Measurements from ENCODE around the gene CACNA2D3.

Gene CACNA2D3

DNA sequence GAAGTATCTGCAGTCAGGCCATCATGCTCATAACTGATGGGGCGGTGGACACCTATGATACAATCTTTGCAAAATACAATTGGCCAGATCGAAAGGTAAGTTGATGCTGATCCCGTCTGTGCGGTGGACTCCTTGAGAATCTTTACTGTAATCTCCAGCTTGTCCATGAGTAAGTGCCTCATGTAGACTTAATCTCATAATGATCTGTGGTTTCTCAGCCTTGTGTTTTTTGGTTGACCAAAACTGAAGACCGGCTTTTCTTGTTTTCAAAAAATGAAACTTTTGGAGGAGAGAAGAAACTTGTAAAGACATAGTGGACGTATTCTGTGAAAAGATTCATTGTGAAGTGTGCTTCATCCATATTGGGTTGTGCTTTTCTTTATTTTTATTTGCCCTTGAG lies 519.8 kb downstream of the CACNA2D3 start:
- no peak for DNase-seq

DNA sequence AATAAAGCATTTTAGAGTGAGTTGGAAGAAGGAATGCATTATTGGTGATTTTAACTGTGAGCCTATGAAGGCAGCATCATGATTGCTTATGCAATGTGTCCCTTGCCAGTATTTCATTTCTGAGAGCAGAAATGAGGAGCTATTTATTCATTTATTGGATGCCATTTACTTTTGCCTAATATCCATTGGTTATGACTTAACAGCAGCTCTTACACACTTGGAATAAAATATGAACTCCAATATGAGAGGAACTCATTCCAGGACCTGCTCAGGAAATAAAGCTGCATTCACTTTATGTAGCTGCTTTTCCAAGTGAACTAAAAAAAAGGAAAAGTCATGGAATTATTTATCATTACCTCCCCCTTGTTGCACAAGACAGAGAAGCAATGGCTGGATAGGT lies 525.4 kb downstream of the CACNA2D3 start:
- DNase-seq = no peak

DNA sequence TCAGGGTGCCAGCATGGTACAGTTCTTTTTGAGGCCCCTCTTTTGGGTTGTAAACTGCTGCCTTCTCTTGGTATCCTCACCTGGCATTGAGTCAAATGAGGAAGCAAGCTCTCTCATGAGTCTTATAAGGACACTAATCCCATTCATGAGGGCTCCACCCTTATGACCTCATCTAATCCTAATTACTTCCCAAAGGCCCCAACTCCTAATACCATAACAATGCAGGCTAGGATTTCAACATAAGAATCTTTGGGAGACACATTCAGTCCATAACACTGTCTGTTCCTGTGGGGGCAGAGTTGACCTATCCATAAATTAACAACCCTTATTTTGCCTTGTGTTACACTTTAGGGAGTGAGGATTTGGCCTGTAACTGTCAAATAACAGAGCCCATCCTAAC lies 527.2 kb downstream of the CACNA2D3 start:
- DNase-seq = no peak

GRCh38 chr3:54653456-54654195 lies 531.3 kb downstream of the CACNA2D3 start:
- no peak for DNase-seq

- no peak for DNase-seq
Measured at GRCh38 chr3:54654776-54655175, 532.4 kb downstream of the CACNA2D3 start.

- DNase-seq = no peak
Measured at GRCh38 chr3:54659347-54659746, 537.0 kb downstream of the CACNA2D3 start.

- DNase-seq = no peak
Measured at GRCh38 chr3:54660714-54661132, 538.4 kb downstream of the CACNA2D3 start.

DNA sequence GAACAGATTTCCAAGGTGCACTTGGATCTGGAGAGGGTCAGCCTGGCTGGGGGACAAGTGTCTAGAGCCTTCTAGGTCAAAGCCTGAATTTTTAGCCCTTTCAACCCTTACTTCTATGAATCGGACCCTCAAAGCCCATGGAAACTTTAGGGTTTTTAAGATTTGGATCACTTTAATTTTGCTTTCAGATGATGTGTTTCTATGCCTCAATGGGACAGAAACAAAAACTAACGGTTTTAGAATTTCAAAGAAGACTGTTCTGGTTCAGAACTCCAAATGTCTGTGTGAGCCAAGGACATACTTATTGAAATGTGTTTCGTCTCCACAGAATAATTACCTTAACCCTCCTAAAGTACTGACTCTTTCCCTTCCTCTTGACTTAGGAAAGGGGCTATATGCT lies 538.8 kb downstream of the CACNA2D3 start:
- DNase-seq = no peak

DNA sequence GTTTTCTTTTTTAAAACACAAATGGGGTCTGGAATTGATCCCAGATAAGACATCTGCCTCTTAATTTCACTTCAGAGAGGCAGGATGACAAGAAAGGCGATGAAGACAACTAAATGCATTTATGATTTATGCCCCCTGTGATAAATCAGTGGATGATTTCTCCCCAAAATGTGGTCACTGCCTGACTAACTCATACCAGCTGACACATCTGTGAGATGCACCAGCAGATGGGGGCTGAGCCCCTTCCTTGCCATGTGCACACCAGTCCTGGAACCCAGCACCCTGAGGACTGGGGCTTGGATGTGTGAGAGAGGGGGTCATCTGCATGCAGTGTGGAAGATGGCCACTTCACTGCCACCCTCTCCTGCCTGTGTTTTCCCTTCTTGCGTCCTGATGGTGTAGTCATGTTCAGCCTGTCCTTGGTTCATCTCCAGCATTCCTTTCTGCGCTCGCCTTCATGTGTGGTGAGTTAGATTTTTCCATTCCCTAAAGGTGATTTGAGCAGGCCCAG lies 541.2 kb downstream of the CACNA2D3 start:
- DNase-seq = no peak

DNA sequence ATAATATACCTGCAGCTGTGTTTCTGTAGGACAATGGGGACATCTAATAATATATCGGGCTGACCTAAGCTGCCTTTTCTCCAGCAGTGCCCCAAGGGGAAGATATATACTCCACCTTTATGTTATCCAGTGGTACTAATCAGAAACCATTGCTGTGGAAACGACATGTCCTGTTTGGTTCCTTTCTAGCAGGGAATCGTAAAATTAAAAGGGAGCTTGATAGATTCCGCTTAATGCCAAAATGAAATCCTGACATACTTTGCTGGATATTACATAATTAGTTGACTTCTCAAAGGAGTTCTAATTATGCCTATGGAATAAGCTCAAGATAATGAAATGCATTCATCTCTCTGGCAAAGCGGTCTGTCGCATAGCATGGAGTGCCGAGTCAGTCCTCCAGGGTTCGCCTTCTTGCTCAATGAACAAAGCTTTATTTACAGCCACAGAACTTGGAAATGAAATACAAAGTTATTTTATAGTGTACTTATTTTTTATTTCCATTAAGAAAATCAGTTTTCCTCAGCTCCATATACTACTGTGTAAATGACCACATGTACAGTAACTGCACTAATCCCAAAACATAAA lies 542.8 kb downstream of the CACNA2D3 start:
- DNase-seq = no peak

DNA sequence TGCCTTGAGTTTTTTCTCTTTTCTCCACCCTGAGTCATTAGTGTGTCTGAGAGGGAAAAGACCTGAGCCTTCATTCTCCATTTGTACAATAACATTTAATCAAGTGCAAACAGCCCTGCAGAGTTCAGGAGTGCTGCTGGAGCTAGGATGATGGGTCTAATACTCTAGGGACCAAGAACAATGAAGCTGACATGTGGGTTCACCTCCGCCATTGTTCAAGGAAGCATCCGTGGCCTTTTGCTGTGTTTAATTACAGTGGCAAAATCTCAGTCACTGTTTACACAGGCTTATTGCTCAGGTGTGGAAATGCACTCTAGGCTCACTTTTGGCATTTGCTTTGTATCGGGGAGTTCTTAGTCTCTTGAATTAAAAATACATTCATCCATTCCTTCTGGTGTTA lies 545.9 kb downstream of the CACNA2D3 start:
- no peak for DNase-seq

GRCh38 chr3:54670201-54671000 lies 548.0 kb downstream of the CACNA2D3 start:
- no peak for DNase-seq

DNA sequence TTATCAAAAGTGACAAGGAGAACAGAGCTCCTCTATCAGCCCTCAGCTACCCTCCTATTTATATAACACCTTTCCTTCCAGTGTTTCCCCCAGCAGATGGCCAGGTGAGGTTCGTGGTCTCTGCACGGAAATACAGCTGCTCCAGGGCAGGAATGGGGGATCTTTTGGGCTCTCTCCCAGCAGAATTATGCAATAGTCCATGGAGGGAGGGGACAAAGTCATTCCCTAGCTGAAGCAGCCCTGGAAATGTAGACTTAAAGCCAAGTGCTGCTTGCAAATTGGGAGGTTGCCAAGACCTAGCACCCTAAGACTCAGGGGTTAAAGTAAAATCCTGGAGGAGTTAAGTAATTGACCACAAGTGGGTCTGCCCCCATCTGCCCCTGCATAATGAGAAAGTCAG lies 549.2 kb downstream of the CACNA2D3 start:
- DNase-seq = no peak

GRCh38 chr3:54676087-54676486 lies 553.7 kb downstream of the CACNA2D3 start:
- no peak for DNase-seq

DNA sequence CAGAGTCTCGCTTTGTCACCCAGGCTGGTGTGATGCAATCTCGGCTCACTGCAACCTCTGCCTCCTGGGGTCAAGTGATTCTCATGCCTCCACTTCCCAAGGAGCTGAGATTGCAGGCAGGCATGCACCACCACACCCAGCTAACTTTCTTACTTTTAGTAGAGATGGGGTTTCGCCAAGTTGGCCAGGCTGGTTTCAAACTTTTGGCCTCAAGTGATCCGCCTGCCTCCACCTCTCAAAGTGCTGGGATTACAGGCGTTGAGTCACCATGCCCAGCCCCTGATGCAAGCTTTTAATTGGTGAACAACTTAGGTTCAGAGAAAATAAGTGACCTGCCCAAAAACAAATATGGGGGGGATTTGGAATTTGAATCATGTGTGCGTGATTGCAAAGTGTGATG lies 559.4 kb downstream of the CACNA2D3 start:
- DNase-seq = no peak

DNA sequence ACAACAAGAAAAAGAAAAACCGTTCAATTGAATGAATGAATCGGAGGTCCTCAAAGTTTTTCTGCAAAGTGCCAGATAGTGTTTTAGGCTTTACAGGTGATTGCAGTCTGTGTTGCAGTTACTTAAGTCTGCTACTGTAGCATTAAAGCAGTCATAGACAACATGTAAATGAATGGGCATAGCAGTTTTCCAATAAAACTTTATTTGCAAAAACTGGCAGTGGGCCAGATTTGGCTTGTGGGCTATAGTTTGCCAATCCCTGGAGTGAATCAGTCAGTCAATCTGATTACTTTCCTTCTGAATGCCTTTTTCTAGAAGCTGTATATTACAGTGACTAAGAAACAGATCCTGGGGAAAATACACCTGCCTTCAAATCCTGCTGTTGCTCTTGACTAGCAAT lies 562.9 kb downstream of the CACNA2D3 start:
- DNase-seq = no peak

DNA sequence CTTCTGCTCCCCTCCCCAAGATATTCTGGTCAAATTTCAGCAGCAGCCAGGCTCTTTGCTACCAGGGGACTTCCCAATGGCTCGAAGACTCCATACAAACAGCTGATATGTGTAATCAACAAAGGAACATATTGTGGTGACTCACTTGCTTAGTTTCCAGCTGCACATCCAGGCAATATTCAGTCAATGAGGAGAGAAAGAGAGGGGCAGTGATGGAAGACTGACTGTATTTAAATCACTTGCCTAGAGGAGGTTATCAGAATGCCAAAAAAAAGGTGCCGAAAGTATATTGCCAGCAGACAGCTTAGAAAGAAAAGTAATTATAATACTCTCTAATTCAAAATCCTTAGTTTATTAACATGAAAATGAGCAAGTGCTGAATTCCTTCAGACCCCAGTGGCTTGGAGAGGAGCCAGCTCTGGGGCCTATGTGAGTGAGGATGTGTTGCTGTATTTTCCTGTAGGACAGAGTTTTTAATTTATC lies 569.0 kb downstream of the CACNA2D3 start:
- DNase-seq = no peak

- DNase-seq = no peak
Measured at GRCh38 chr3:54696313-54696712, 574.0 kb downstream of the CACNA2D3 start.

- no peak for DNase-seq
Measured at GRCh38 chr3:54698054-54698453, 575.7 kb downstream of the CACNA2D3 start.

DNA sequence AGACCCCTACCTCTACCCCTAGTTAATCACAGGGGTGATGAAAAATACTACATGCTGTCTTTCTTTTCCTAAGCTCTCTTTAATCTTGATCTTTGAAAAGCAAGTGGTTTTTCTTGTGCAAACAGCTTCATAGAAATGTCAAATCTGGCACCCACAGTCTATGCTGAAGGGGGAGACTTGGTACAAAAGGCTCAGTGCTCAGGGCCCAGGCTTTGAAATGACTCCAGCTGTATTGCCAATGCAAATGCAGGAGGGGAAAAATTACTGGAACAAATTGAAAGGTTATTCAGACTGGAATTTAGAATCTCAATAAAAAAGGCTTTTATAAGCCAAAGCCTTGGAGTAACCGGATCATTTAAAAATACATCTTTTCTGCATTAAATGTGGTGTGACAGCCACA lies 581.6 kb downstream of the CACNA2D3 start:
- no peak for DNase-seq

DNA sequence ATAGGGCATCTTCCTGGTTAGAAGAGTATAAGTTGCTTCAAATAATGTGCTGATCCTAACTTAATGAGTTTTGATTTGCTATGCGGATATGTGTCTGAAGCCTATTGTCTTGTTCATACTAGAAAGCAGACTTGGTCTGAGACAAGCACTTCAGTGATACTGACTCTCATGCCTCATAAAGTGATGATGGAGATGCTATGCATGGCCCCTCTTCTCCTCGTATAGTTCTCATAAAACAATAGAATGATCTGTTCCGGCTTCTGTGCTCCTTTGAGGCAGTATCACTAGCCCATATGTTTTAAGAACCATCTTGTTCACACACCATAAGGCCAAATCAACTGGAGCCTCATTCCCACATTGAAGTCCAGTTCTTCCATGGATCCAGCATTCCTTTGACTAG lies 583.4 kb downstream of the CACNA2D3 start:
- no peak for DNase-seq

GRCh38 chr3:54706738-54707137 lies 584.4 kb downstream of the CACNA2D3 start:
- DNase-seq = no peak

DNA sequence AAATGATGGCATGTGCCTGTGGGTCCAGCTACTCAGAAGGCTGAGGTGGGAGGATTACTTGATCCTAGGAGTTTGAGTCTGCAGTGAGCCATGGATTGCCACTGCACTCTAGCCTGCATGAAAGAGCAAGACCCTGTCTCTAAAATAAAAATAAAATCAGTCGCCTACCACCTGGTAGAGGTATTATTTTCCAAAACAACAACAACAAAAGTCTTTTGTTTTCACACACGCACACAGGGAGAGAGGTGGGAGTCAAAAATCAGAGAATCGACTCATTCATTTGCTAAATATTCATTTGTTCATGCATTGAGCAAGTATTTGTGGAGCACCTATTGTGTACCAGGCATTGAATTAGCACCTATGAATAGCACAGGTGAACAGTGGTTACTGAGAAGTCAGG lies 587.4 kb downstream of the CACNA2D3 start:
- DNase-seq = no peak

GRCh38 chr3:54710954-54711353 lies 588.6 kb downstream of the CACNA2D3 start:
- DNase-seq = no peak
